8988T (cell line): ENCODE results near the gene RHOB.
A peak's percentile ranks its signal among the peaks of the same experiment; 100 is the strongest.

Source experiments
- DNase-seq: peaks from one replicate; pipeline ENCODE4 v3.0.0; 2011

Gene RHOB

GRCh38 chr2:20438334-20439192 is 8.3 kb upstream of the RHOB start:
- no peak for DNase-seq

GRCh38 chr2:20439193-20439475 is 7.7 kb upstream of the RHOB start:
- no peak for DNase-seq

- DNase-seq, result no peak
These were observed 7.4 kb upstream of the RHOB start for GRCh38 chr2:20439503-20439902.

DNA sequence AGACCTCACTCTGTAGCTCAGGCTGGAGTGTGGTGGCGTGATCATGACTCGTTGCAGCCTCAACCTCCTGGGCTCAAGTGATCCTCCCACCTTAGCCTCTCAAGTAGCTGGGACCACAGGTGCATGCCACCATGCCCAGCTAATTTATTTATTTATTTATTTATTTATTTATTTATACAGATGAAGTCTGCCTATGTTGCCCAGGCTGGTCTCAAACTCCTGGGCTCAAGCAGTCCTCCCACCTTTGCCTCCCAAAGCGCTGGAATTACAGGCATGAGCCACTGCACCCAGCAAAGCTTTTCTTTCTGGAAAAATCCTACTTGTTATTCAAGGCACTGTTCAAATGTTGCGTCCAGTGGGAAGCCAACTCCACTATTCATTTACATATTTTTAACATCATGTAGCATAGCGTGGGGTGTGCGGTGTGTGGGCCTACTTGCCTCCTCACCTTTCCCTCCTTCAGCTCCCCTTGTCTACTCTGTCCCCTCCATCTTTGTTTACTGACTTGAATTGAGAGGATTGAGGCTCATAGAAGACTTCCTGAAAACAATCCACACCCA is 6.8 kb upstream of the RHOB start:
- no peak for DNase-seq

- DNase-seq, result no peak
These were observed 3.5 kb upstream of the RHOB start for GRCh38 chr2:20443276-20443920.

- no peak for DNase-seq
These were observed 2.5 kb upstream of the RHOB start for GRCh38 chr2:20444101-20444992.

DNA sequence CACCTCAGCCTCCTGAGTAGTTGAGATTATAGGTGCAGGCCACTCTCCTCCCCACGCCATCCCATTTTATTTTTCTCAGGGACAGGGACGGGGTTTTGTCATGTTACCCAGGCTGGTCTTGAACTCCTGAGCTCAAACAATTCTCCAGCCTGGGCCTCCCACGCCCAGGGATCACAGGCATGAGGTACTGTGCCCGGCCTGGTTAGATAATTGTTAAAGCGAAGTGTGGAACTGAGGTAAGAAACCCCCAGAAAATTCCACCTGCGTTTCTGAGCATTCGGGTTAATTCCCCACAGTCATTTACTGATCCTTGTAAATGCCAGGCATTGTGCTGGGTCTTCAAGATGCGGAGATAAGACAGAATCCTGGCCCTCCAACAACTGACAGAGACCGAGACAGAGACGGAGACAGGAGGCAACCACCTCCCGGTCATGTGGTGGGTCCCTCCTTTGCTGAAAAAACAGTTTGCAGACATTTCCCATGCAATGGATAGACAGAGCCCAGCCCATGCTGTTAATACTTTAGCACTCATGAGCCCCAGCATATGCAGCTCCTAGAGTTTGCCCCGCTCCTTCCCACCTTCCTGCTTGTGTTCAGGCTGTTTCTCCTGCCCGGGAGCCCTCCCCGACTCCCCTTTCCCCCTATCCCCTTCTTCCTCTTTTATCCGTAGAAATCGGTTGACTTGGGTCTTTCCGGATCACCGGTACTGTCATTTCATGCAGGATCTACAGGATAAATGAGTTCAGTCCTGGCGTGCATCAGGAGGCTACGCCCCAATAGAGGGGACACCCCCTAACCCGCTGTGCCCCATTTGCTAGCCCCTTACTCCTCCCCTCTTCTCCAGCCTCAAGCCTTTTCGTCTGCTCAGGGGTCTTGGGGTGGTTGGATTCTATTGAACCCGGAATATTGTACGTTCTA is 1.6 kb upstream of the RHOB start:
- no peak for DNase-seq

- no peak for DNase-seq
These were observed 488 bp upstream of the RHOB start for GRCh38 chr2:20446255-20446916.

GRCh38 chr2:20447437-20448245 is 767 bp downstream of the RHOB start:
- peak; percentile 49 for DNase-seq

- DNase-seq, result no peak
These were observed 1.5 kb downstream of the RHOB start for GRCh38 chr2:20448246-20448976.

GRCh38 chr2:20448977-20449306 is 2.1 kb downstream of the RHOB start:
- no peak for DNase-seq

DNA sequence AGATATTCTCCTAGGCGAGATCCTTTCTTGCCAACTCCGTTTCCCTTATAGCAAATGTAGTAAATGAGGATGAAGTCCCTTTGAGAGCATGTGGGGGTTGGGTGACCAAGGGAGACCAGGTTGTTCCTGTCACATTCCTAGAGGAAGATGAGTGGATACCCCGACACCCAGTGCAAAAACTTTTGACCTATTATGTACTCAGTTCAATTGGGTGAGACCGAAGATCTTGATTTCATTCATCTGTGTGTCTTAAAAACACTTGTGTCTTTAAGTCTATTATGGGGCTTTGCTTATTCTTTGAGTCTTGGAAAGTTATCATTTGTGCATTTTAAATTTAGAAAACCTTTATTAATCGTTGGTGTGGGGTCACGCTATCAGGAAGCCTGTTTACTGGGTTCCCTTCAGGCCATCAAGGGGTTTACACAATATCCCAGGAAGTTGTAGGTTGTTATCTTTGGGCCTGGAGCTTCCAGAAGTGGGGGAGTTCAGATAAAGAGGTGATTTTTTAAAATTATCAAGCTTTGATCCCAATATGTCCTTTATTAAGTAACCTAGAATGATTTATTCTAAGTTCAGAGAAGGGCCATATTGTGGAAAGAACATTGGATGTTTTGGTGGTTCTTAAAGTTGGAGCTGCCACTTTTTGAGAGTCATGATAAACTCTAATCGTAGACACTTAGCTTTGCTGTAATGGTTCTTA is 2.8 kb downstream of the RHOB start:
- no peak for DNase-seq

- DNase-seq, result no peak
These were observed 3.5 kb downstream of the RHOB start for GRCh38 chr2:20450201-20450999.

DNA sequence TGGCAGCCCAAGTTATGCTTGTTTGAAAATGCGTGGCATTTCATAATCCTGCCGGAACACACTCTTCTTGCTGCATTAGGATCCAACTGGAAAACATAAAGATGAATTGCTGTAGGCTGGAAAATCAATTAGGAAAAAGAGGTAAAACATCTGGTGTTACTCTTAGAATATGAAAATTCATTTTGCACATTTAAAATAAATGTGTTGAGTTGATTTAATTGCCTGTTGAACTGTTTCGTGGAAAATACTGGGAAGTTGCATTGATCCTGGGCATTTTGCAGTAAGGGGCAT is 4.1 kb downstream of the RHOB start:
- no peak for DNase-seq

DNA sequence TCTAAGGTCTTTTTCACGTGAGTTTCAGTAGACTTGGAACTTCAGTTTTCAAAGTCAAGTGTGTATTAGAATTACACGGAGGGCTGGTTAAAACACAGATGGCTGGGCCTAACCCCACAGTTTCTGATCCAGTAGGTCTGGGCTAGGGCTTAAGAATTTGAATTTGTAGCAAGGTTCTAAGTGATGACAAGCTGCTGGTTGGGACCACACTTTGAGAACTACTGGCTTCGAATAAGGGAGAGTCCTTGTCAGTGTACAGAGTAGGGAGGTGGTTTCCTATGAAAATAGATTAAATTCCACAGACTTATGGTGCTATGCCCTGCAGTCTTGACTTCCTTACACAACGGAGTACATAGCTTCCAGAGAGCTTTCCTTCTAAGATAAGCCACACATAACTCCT is 4.5 kb downstream of the RHOB start:
- no peak for DNase-seq

DNA sequence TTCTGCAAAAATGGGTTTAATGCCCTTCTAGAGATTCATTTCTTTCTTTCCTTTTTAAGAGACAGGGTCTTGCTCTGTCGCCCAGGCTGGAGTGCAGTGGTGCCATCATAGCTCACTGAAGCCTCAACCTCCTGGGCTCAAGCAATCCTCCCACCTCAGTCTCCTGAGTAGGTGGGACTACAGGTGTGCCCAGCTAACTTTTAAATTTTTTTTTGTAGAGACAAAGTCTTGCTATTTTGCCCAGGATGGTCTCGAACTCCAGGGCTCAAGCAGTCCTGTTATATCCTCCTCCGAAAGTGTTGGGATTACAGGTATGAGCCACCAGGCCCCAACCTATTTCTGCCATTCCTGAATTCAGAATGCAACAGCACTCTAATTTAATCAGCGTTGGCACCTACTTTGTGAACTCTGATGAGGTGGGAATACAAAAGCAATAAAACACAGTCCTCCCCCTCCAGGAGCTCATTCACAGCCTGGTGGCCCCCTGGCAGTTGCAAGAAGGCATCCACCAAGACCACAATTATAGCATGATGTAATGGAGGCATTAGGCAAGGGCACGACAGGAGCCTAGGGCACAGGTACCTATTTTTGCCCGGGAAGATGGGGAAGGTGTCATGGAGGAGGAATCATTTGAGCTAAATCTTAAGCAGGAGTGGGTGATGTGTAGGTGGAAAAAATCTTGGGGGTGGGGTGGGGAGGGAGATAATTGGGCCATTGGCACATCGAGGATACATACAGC is 5.1 kb downstream of the RHOB start:
- no peak for DNase-seq

- DNase-seq, result peak; percentile 48
These were observed 5.7 kb downstream of the RHOB start for GRCh38 chr2:20452551-20452950.

DNA sequence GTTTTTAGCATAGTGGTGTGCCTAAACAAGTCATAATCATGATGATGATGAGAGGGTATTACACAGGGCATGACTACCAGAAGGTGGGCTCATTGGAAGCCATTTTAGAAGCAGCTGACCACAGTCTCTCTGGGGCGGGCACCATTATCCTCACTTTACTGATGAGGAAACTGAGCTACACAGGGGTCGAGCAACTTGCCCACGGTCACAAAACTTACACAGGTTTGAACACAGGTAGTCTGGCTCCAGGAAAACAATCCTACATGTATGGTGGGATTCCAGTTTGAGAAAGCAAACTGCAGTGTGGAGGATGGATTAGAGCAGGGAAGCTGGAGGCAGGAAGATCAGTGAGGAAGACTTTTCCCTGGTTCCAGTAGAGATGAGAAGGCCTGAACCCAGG is 6.2 kb downstream of the RHOB start:
- no peak for DNase-seq
